B cell (primary cell): ENCODE data around the gene FARP1. TPM values are rescaled to one million over a fixed set of nuclear protein-coding genes. Genes with fewer than 3 reads are reported as not detected.

Experiments
- ATAC-seq: fragments of 200-7000 bp; cut with Tn5 transposase; one replicate; pipeline ENCODE4 v1.10.0; 2021; ENCODE audit warnings: low read depth, mild to moderate bottlenecking, moderate number of reproducible peaks, moderate library complexity
- CTCF ChIA-PET: fragments of 350-600 bp; sonication (Branson Sonifier 250); formaldehyde crosslinking; loops from one replicate; lab custom pipeline; 2021; ENCODE audit warnings: antibody characterized with exemption, inconsistent platforms; lab: Charles Lee
- POLR2A ChIA-PET: fragments of 350-600 bp; sonication (Branson Sonifier 250); formaldehyde crosslinking; loops from one replicate; lab custom pipeline; 2021; ENCODE audit warnings: antibody characterized with exemption; lab: Charles Lee
- DNase-seq: peaks from one replicate; pipeline ENCODE4 v3.0.0; 2013
- H2AFZ ChIP-seq: 2 replicates; pipeline ENCODE4 v1.6.1; 2012; ENCODE audit warnings: mild to moderate bottlenecking, low read depth, low read length; ENCODE audit not compliant: insufficient read depth, poor library complexity, severe bottlenecking
- H3K27ac ChIP-seq, 2 donors: 1 replicate in 1 of 2; 2 replicates in 1 of 2; pipeline ENCODE4 v1.5.1; 2012 to 2013; ENCODE audit warnings: low read length in 2 of 2, mild to moderate bottlenecking in 2 of 2, moderate library complexity in 1 of 2
- H3K27me3 ChIP-seq, 4 experiments: fragments of 200-600 bp in 1 of 4; sonication (generic) in 1 of 4; replicated peaks in 1 of 4; 1 replicate in 2 of 4; 2 replicates in 2 of 4; pipeline versions ENCODE4 v1.6.1 to v1.7.0; 2013 to 2016; ENCODE audit warnings: low read length in 3 of 4, mild to moderate bottlenecking in 2 of 4, mixed read lengths in 1 of 4, moderate library complexity in 1 of 4; ENCODE audit not compliant: insufficient read depth in 4 of 4, control insufficient read depth in 3 of 4; ENCODE audit errors: control extremely low read depth in 1 of 4
- H3K36me3 ChIP-seq, 2 experiments: replicated peaks in 1 of 2; 1 replicate in 1 of 2; 2 replicates in 1 of 2; pipeline versions ENCODE4 v1.6.1 to v1.7.1; 2013; ENCODE audit warnings: low read length in 1 of 2; ENCODE audit not compliant: insufficient read depth in 2 of 2, control insufficient read depth in 1 of 2; ENCODE audit errors: control extremely low read depth in 1 of 2, extremely low read depth in 1 of 2
- H3K4me1 ChIP-seq, 2 donors: fragments of 200-600 bp in 1 of 2; sonication (generic) in 1 of 2; 1 replicate in 1 of 2; 2 replicates in 1 of 2; pipeline versions ENCODE4 v1.5.1 to v1.6.1; 2013 to 2017; ENCODE audit warnings: low read length in 2 of 2; ENCODE audit not compliant: control insufficient read depth in 2 of 2, insufficient read depth in 2 of 2
- H3K4me2 ChIP-seq: replicated peaks from 2 replicates; pipeline ENCODE3; 2012; ENCODE audit warnings: mild to moderate bottlenecking, low read depth, low read length; ENCODE audit not compliant: poor library complexity, severe bottlenecking
- H3K4me3 ChIP-seq, 5 experiments: fragments of 200-600 bp in 1 of 5; sonication (generic) in 1 of 5; 1 replicate in 3 of 5; 2 replicates in 2 of 5; pipeline versions ENCODE4 v1.5.1 to v1.7.0; 2011 to 2016; ENCODE audit warnings: low read length in 4 of 5, mild to moderate bottlenecking in 4 of 5, low read depth in 2 of 5, control low read depth in 1 of 5, moderate library complexity in 1 of 5; ENCODE audit not compliant: insufficient read depth in 1 of 5; ENCODE audit errors: control extremely low read depth in 1 of 5, extremely low read depth in 1 of 5
- H3K79me2 ChIP-seq: fragments of 200-600 bp; sonication (generic); one replicate; pipeline ENCODE4 v1.6.0; 2016; ENCODE audit warnings: low read length; ENCODE audit not compliant: control insufficient read depth, insufficient read depth
- H3K9ac ChIP-seq: fragments of 200-600 bp; sonication (generic); 2 replicates; pipeline ENCODE4 v1.6.1; 2017; ENCODE audit warnings: mild to moderate bottlenecking, low read length, moderate library complexity
- H3K9me3 ChIP-seq, 3 donors: one replicate each; pipeline versions ENCODE4 v1.6.1 to v1.7.1; 2013; ENCODE audit warnings: low read length in 2 of 3; ENCODE audit not compliant: control insufficient read depth in 2 of 3, insufficient read depth in 1 of 3; ENCODE audit errors: control extremely low read depth in 1 of 3
- H4K20me1 ChIP-seq: 2 replicates; pipeline ENCODE4 v1.6.0; 2012; ENCODE audit warnings: mild to moderate bottlenecking, low read length; ENCODE audit not compliant: insufficient read depth, control insufficient read depth, poor library complexity, severe bottlenecking
- H3K27ac Mint-ChIP-seq: one replicate; pipeline ENCODE4 v1.8.0; 2021; ENCODE audit warnings: mixed read lengths
- H3K27me3 Mint-ChIP-seq: one replicate; pipeline ENCODE4 v1.8.0; 2021; ENCODE audit warnings: mixed read lengths
- H3K4me1 Mint-ChIP-seq: one replicate; pipeline ENCODE4 v1.8.0; 2021; ENCODE audit warnings: mixed read lengths
- H3K4me3 Mint-ChIP-seq: one replicate; pipeline ENCODE4 v1.8.0; 2021; ENCODE audit warnings: mixed read lengths
- H3K9me3 Mint-ChIP-seq: one replicate; pipeline ENCODE4 v1.8.0; 2022; ENCODE audit warnings: mixed read lengths; ENCODE audit not compliant: insufficient read depth
- EZH2 ChIP-seq: IDR thresholded peaks from 2 replicates; pipeline ENCODE4 v1.6.1; 2012; ENCODE audit warnings: borderline replicate concordance, low read depth, mild to moderate bottlenecking, moderate library complexity, low read length; ENCODE audit not compliant: insufficient read depth, poor library complexity, severe bottlenecking
- WGBS: methylation state at CpG from one replicate; pipeline ENCODE4 v1.1.5; 2013; ENCODE audit warnings: missing lambda C conversion rate; ENCODE audit not compliant: insufficient coverage; 5-methylcytosine and 5-hydroxymethylcytosine counted together
- intact Hi-C: fragments of 100-400 bp; cut with micrococcal nuclease; formaldehyde crosslinking; loops from one replicate; pipeline ENCODE4 v1.10.0; 2022
- polyA plus RNA-seq: library from polyadenylated mRNA; depleted of rRNA; stranded (reverse); fragments of >200 nt; gene quantifications from 2 replicates; pipeline ENCODE4 v1.2.3, GENCODE V29; 2012
- total RNA-seq, 2 donors: library from RNA; stranded (reverse); fragments of 120-200 nt in 1 of 2; gene quantifications; 1 replicate in 1 of 2; 2 replicates in 1 of 2; pipeline versions ENCODE4 v1.2.3 to v1.2.4, GENCODE V29; 2013 to 2022
- TF ChIP-seq, protein P1 (sequence below): fragments of 200-600 bp; IDR thresholded peaks from one replicate; pipeline ENCODE4 v1.8.0; 2022; ENCODE audit warnings: antibody characterized with exemption, mild to moderate bottlenecking

FARP1 gene
- total and polyA plus RNA-seq, 2 donors (not counting 1 experiment from before 2014, with no cell fraction given): 0.15 to 1.5 TPM

DNA sequence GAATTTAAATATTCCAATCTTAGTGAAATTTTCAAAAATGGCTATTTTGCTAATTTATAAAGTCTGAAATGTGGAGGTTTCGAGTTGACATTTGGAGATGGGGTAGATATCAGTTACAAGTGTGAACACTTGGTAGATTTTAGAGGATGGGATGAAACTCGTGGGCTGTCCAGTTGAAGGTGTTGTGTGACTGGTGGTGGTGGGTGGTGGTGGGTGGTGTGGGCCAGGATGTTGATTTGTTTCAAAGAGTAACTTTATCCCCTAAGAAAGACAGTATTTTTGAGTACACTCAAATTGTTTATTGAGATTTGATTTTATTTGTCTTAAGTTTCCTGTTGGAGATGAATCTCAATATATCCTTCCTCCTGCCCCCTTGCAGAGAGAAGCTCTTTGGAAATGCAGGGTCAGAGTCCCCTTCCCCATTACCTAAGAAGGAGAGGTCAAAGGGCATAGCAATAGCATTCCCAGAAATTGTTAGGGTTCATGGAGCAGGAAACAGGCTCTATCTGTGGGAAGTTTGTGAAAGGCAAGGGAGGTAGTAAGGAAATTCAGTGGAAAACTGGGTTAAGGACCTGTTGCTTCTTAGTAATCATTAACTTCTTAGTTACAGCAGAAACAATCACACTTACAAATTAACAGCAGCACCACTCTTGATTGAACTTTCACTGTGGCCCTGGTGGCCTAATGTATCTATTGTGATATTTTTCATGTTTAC lies 167.7 kb downstream of the FARP1 start:
- Mint-ChIP-seq H3K27ac (no peak overlapping the region), H3K27me3 (peaks cover 3% of the 10 kb centered on the region), H3K9me3 (no peaks in the 10 kb centered on the region), H3K4me3 (no peak overlapping the region), H3K4me1 (no peaks in the 10 kb centered on the region)
- H3K9ac ChIP-seq: no peak overlapping the region
- CTCF ChIA-PET: no interaction called here
- H3K4me1 ChIP-seq: no peaks in the 10 kb centered on the region
- POLR2A ChIA-PET: no interaction called here
- WGBS: 94% methylated on average over 2 of the region's 2 CpGs
- no peaks in the 10 kb centered on the region for H3K79me2 ChIP-seq
- no peak overlapping the region for H3K4me3 ChIP-seq
- TF ChIP-seq, protein P1, sequence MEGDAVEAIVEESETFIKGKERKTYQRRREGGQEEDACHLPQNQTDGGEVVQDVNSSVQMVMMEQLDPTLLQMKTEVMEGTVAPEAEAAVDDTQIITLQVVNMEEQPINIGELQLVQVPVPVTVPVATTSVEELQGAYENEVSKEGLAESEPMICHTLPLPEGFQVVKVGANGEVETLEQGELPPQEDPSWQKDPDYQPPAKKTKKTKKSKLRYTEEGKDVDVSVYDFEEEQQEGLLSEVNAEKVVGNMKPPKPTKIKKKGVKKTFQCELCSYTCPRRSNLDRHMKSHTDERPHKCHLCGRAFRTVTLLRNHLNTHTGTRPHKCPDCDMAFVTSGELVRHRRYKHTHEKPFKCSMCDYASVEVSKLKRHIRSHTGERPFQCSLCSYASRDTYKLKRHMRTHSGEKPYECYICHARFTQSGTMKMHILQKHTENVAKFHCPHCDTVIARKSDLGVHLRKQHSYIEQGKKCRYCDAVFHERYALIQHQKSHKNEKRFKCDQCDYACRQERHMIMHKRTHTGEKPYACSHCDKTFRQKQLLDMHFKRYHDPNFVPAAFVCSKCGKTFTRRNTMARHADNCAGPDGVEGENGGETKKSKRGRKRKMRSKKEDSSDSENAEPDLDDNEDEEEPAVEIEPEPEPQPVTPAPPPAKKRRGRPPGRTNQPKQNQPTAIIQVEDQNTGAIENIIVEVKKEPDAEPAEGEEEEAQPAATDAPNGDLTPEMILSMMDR: no peak
- no peak for TF ChIP-seq EZH2
- no peak for ATAC-seq
- H3K36me3 ChIP-seq: no peaks in the 10 kb centered on the region
- no peak overlapping the region for H3K27ac ChIP-seq
- intact Hi-C loops: no loop called here
- H4K20me1 ChIP-seq: no peaks in the 10 kb centered on the region
- H2AFZ ChIP-seq: no peak overlapping the region
- H3K27me3 ChIP-seq: no peaks in the 10 kb centered on the region
- H3K9me3 ChIP-seq: no peaks in the 10 kb centered on the region
- DNase-seq: no peak
- H3K4me2 ChIP-seq: no peak overlapping the region

DNA sequence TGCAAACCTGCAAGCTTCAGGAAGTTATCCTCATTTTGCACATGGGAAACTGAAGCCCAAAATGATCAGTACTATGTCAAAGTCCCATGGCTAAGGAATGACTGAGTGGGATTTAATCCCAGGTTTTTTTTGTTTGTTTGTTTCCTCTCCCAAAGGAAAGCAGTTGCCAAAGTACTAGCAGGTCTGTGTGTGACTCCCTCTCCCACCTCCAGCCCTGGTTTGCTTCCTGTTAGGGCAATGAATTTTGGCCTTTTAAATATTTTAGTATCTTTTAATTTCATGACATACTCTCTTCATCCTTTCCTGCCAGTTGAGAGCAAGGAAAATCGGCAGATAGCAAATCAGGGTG lies 168.3 kb downstream of the FARP1 start:
- Histone ChIP-seq H3K27me3 (no peaks in the 10 kb centered on the region), H3K4me2 (no peak overlapping the region), H3K9ac (no peak overlapping the region), H3K79me2 (no peaks in the 10 kb centered on the region), H3K27ac (no peak overlapping the region), H3K36me3 (no peaks in the 10 kb centered on the region), H3K9me3 (no peaks in the 10 kb centered on the region), H4K20me1 (no peaks in the 10 kb centered on the region), H3K4me1 (no peaks in the 10 kb centered on the region), H3K4me3 (no peak overlapping the region), H2AFZ (no peak overlapping the region)
- POLR2A ChIA-PET: no interaction called here
- Mint-ChIP-seq H3K4me3 (no peak overlapping the region), H3K9me3 (no peaks in the 10 kb centered on the region), H3K4me1 (no peaks in the 10 kb centered on the region), H3K27ac (no peak overlapping the region), H3K27me3 (peaks cover 3% of the 10 kb centered on the region)
- intact Hi-C loops: no loop called here
- no CpG with 5 or more reads among the region's 1 CpG for WGBS
- DNase-seq (no peak), ATAC-seq (no peak)
- CTCF ChIA-PET: no interaction called here
- TF ChIP-seq EZH2: no peak
- TF ChIP-seq, protein P1: no peak
